Measurements from ENCODE around the gene NAT14. TPM values are rescaled to one million over a fixed set of nuclear protein-coding genes. Genes with fewer than 3 reads are reported as not detected.

The NAT14 gene
- total RNA-seq, 4 donors from 2014 or later: 2.5 to 5.3 (median 4.1) TPM

DNA sequence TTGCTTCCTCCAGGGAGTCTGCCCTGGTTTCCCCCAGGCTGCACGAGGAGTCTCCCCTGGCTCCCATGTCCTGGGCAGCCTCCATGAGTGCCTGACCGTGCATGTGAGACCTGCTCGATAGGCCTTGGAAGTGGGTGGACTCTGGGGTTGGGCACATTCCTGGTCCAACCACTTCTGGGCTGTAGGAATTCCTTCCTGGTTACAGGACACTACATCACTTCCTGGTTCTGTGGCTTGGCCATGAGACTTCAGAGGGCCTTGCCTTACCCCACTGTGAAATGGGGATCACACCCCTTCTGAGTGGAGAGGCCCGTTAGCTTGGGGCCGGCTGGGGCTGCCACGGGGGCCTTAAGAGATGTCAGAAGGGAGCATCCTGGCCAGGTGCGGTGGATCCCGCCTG is 12.5 kb upstream of the NAT14 start:
- intact Hi-C loops (cut with DNase I; ENCODE audit: low total_unique reads): no loop called here
- H3K4me3 ChIP-seq (ENCODE audit: low read depth, poor library complexity, severe bottlenecking): no peak overlapping the region
- WGBS, 2 donors: 63 to 81% methylated on average over 8 of the region's 8 CpGs
- no peak for DNase-seq (ENCODE audit: low spot score in 2 of 2)
- TF ChIP-seq, protein P1, sequence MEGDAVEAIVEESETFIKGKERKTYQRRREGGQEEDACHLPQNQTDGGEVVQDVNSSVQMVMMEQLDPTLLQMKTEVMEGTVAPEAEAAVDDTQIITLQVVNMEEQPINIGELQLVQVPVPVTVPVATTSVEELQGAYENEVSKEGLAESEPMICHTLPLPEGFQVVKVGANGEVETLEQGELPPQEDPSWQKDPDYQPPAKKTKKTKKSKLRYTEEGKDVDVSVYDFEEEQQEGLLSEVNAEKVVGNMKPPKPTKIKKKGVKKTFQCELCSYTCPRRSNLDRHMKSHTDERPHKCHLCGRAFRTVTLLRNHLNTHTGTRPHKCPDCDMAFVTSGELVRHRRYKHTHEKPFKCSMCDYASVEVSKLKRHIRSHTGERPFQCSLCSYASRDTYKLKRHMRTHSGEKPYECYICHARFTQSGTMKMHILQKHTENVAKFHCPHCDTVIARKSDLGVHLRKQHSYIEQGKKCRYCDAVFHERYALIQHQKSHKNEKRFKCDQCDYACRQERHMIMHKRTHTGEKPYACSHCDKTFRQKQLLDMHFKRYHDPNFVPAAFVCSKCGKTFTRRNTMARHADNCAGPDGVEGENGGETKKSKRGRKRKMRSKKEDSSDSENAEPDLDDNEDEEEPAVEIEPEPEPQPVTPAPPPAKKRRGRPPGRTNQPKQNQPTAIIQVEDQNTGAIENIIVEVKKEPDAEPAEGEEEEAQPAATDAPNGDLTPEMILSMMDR (IDR thresholded peaks at IDR 0.05): no peak
- TF ChIP-seq POLR2A (IDR thresholded peaks at IDR 0.05): no peak

GRCh38 chr19:55473225-55474012 is 11.6 kb upstream of the NAT14 start:
- intact Hi-C loops (cut with DNase I; ENCODE audit: low total_unique reads): no loop called here

GRCh38 chr19:55474269-55475265 is 10.4 kb upstream of the NAT14 start:
- TF ChIP-seq, protein P1 (IDR thresholded peaks at IDR 0.05): no peak
- no peak for TF ChIP-seq POLR2A (IDR thresholded peaks at IDR 0.05)
- WGBS, 2 donors: 83 to 85% methylated on average over 19 of the region's 19 CpGs
- no peak overlapping the region for H3K4me3 ChIP-seq (ENCODE audit: low read depth, poor library complexity, severe bottlenecking)
- DNase-seq (ENCODE audit: low spot score in 2 of 2): no peak
- intact Hi-C loops (cut with DNase I; ENCODE audit: low total_unique reads): no loop called here

More at GRCh38 chr19:55473225-55474012, 11.6 kb upstream of the NAT14 start:
- no peak for DNase-seq (ENCODE audit: low spot score in 2 of 2)
- 58 to 65% methylated on average over 16 of the region's 16 CpGs for WGBS, 2 donors
- no peak for TF ChIP-seq POLR2A (IDR thresholded peaks at IDR 0.05)
- TF ChIP-seq, protein P1 (IDR thresholded peaks at IDR 0.05): no peak
- H3K4me3 ChIP-seq (ENCODE audit: low read depth, poor library complexity, severe bottlenecking): no peak overlapping the region

DNA sequence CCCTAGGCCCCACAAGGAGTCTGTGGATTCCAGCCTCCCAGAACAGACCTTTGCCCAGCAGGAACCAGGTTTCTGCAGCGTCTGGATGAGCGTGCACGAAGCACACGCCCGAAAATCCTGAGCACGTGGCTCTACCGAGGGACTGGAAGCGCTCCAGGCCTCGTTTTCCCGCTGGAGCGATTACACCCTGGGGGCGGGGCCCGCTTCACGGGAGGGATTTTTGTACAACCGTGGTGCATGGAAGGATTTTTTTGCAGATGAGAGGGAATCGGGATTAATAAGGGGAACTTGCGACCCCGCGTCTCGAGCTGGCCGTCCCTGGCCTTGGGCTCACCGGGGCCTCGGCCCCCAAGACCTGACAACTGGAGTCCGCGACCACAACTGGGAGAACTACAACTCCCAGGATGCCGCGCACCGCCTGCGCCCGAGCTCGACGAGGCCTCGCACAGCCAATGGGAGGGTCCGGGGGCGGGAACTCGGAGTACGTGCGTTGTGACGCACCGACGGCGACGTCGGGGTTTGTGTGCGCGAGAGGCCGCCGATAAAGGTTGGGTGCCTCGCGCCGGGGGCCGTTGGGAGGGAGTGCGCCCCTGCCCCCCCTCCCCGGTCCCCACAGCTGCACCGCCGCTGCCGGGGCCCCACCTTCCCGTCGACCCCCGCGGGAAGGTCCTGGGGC is 8.8 kb upstream of the NAT14 start, which contains the start of gene ZNF628:
ZNF628 (plus strand) TSS at position 518 of the 676 bp plus-strand sequence. CDS start 3,294 bp downstream, outside the sequence.
- peak within 1 kb of the TSS; percentile 39 for H3K4me3 ChIP-seq (ENCODE audit: low read depth, poor library complexity, severe bottlenecking)
- DNase-seq (ENCODE audit: low spot score in 2 of 2): peak; percentile 98 to 100
- intact Hi-C loops (cut with DNase I; ENCODE audit: low total_unique reads): no loop called here
- 0 to 1% methylated on average over 6 to 52 of the region's 61 CpGs for WGBS, 2 donors
- TF ChIP-seq, protein P1 (IDR thresholded peaks at IDR 0.05): no peak
- TF ChIP-seq POLR2A (IDR thresholded peaks at IDR 0.05): no peak

DNA sequence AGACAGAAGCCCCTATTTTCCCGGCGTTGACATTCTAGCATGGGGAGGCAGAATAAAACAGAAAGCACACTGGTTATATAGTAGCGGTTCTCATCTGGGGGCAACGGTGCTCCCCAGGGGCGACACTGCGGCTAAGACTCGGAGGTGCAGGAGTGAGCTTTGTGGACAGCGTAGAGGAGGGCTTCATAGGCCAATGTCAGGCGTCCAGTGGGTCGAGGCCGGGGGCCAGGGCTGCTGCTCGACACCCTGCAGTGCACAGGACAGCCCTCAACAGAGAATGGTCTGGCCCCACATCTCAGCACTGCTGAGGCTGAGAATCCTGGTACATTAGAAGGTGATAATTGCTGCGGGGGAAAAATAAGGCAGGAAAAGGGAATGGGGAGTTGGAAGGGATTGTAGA is 7.1 kb upstream of the NAT14 start:
- 79 to 90% methylated on average over 13 of the region's 13 CpGs for WGBS, 2 donors
- TF ChIP-seq POLR2A (IDR thresholded peaks at IDR 0.05): no peak
- TF ChIP-seq, protein P1 (IDR thresholded peaks at IDR 0.05): no peak
- DNase-seq (ENCODE audit: low spot score in 2 of 2): no peak
- intact Hi-C loops (cut with DNase I; ENCODE audit: low total_unique reads): no loop called here
- H3K4me3 ChIP-seq (ENCODE audit: low read depth, poor library complexity, severe bottlenecking): no peak overlapping the region

Measured in lower leg skin (tissue), 4 donors.